HG03460 (cell line): ENCODE measurements around the gene FEN1.

Experiments used
- ATAC-seq: cut with Tn5 transposase; IDR thresholded peaks from one replicate; pipeline ENCODE4 v1.9.1; 2021; ENCODE audit not compliant: unreplicated experiment

Gene FEN1

GRCh38 chr11:61816736-61817455 lies 24.2 kb downstream of the FEN1 start, which contains the start of gene FADS1:
Gene FADS1, minus strand, starts transcription at chr11:61817003. Its CDS starts 74 bp downstream, at chr11:61816929.
- peak; percentile 46 for ATAC-seq

- ATAC-seq = no peak
Observed at GRCh38 chr11:61817471-61818202, 24.9 kb downstream of the FEN1 start.

GRCh38 chr11:61820174-61820573 lies 27.5 kb downstream of the FEN1 start:
- no peak for ATAC-seq

GRCh38 chr11:61826930-61827570 lies 34.3 kb downstream of the FEN1 start:
- ATAC-seq = peak; percentile 7

- peak; percentile 73 for ATAC-seq
Observed at GRCh38 chr11:61827571-61828378, 35.1 kb downstream of the FEN1 start, which contains the start of gene FADS2. Gene FADS2, plus strand, starts transcription at chr11:61828300. Its CDS starts 91 bp downstream, at chr11:61828391.

- no peak for ATAC-seq
Observed at GRCh38 chr11:61828379-61828628, 35.6 kb downstream of the FEN1 start.

- ATAC-seq = peak; percentile 23
Observed at GRCh38 chr11:61828629-61829407, 36.1 kb downstream of the FEN1 start.

- no peak for ATAC-seq
Observed at GRCh38 chr11:61829806-61830205, 37.1 kb downstream of the FEN1 start.

- ATAC-seq = no peak
Observed at GRCh38 chr11:61830237-61831105, 37.8 kb downstream of the FEN1 start.

GRCh38 chr11:61832207-61832606 lies 39.5 kb downstream of the FEN1 start:
- no peak for ATAC-seq

GRCh38 chr11:61832754-61833153 lies 40.0 kb downstream of the FEN1 start:
- ATAC-seq = no peak

- ATAC-seq = no peak
Observed at GRCh38 chr11:61833471-61833870, 40.8 kb downstream of the FEN1 start.

- ATAC-seq = no peak
Observed at GRCh38 chr11:61833926-61834277, 41.2 kb downstream of the FEN1 start.

GRCh38 chr11:61834278-61835048 lies 41.8 kb downstream of the FEN1 start:
- peak; percentile 89 for ATAC-seq

GRCh38 chr11:61836193-61836592 lies 43.5 kb downstream of the FEN1 start:
- ATAC-seq = no peak

GRCh38 chr11:61837411-61838005 lies 44.8 kb downstream of the FEN1 start:
- ATAC-seq = no peak

- ATAC-seq = no peak
Observed at GRCh38 chr11:61838501-61838900, 45.8 kb downstream of the FEN1 start.

- no peak for ATAC-seq
Observed at GRCh38 chr11:61838921-61839320, 46.2 kb downstream of the FEN1 start.
